Measurements from ENCODE around the gene KANK2. TPM values are rescaled to one million over a fixed set of nuclear protein-coding genes. Genes with fewer than 3 reads are reported as not detected.

The KANK2 gene
- total and polyA plus RNA-seq, 2 of the 13 experiments (the other 11 are each of a cell fraction or from before 2014, with no cell fraction given) = 5.7 to 12.9 TPM

- TF ChIP-seq ZNF761 (CRISPR knock-in tag; conservative IDR thresholded peaks at IDR 0.05) (peak; percentile 85), ZBTB49 (CRISPR knock-in tag; IDR thresholded peaks at IDR 0.05; ENCODE audit: borderline replicate concordance) (peak; percentile 80; the same call in 1 of the 2 replicates), HCFC1 (IDR thresholded peaks at IDR 0.05; ENCODE audit: low read depth, low read length) (no peak), IRX3 (CRISPR knock-in tag; IDR thresholded peaks at IDR 0.05; ENCODE audit: borderline replicate concordance, low read depth) (no peak), MEIS2 (CRISPR knock-in tag; IDR thresholded peaks at IDR 0.05) (peak; percentile 76; the same call in 1 of the 2 replicates), ZBTB25 (CRISPR knock-in tag; IDR thresholded peaks at IDR 0.05) (peak; percentile 95), TAF15 (IDR thresholded peaks at IDR 0.05; ENCODE audit: low read depth, low read length, poor library complexity, severe bottlenecking) (no peak), ZNF549 (CRISPR knock-in tag; IDR thresholded peaks at IDR 0.05) (no peak), ZNF75D (CRISPR knock-in tag; IDR thresholded peaks at IDR 0.05; ENCODE audit: borderline replicate concordance) (no peak), CBX2 (IDR thresholded peaks at IDR 0.05; ENCODE audit: low read depth, low read length) (no peak), CBX2 (CRISPR knock-in tag; IDR thresholded peaks at IDR 0.05; ENCODE audit: low read depth) (no peak), KLF13 (CRISPR knock-in tag; IDR thresholded peaks at IDR 0.05) (no peak), ZNF614 (CRISPR knock-in tag; IDR thresholded peaks at IDR 0.05; ENCODE audit: borderline replicate concordance) (peak; percentile 96), PRDM15 (CRISPR knock-in tag; IDR thresholded peaks at IDR 0.05) (0 out of 2 replicates have a peak, but pooled peaks have one; percentile 31), SOX5 (CRISPR knock-in tag; IDR thresholded peaks at IDR 0.05; ENCODE audit: borderline replicate concordance) (peak; percentile 91), ELF4 (CRISPR knock-in tag; IDR thresholded peaks at IDR 0.05; ENCODE audit: borderline replicate concordance) (no peak), SALL1 (CRISPR knock-in tag; IDR thresholded peaks at IDR 0.05) (peak; percentile 98), ARID3A (IDR thresholded peaks at IDR 0.05; ENCODE audit: low read depth, low read length) (peak; percentile 75; the same call in 1 of the 2 replicates), ZNF343 (CRISPR knock-in tag; IDR thresholded peaks at IDR 0.05) (peak; percentile 95), ESRRA (CRISPR knock-in tag; IDR thresholded peaks at IDR 0.05; ENCODE audit: low read depth) (peak; percentile 89), TSC22D2 (CRISPR knock-in tag; IDR thresholded peaks at IDR 0.05; ENCODE audit: borderline replicate concordance) (peak; percentile 92; the same call in 1 of the 2 replicates)
Observed at GRCh38 chr19:11239377-11240000, 42.1 kb upstream of the KANK2 start, which contains the start of gene ANGPTL8 (continued).

Data from HepG2 (cell line).